NCI-H69 (cell line): ENCODE data around the gene SMIM10.
"Not testable (repeated sequence)": the region's sequence is repeated elsewhere in the genome, so short reads cannot be mapped to it uniquely, and the experiment has no call there.

ENCODE experiments used
- DNase-seq: peaks from one replicate; lab custom pipeline; 2025; lab: John Stamatoyannopoulos, UW

The SMIM10 gene

GRCh38 chrX:134990801-134991481 is at the start of gene SMIM10:
Gene SMIM10, plus strand, starts transcription at chrX:134990991. Its CDS starts 105 bp downstream, at chrX:134991096.
- DNase-seq: peak; percentile 81

- DNase-seq: not testable (repeated sequence)
Measured at GRCh38 chrX:134946364-134946763, 44.4 kb upstream of the SMIM10 start.

GRCh38 chrX:134948333-134949241 is 42.2 kb upstream of the SMIM10 start:
- DNase-seq: peak; percentile 11

- no peak for DNase-seq
Measured at GRCh38 chrX:134949271-134949670, 41.5 kb upstream of the SMIM10 start.

- DNase-seq: no peak
Measured at GRCh38 chrX:134957836-134958235, 33.0 kb upstream of the SMIM10 start.

- DNase-seq: not testable (repeated sequence)
Measured at GRCh38 chrX:134960366-134960765, 30.4 kb upstream of the SMIM10 start.

GRCh38 chrX:134963041-134963440 is 27.8 kb upstream of the SMIM10 start:
- peak; percentile 47 for DNase-seq

GRCh38 chrX:134969726-134970125 is 21.1 kb upstream of the SMIM10 start:
- DNase-seq: no peak

- DNase-seq: no peak
Measured at GRCh38 chrX:134971926-134972325, 18.9 kb upstream of the SMIM10 start.

- DNase-seq: no peak
Measured at GRCh38 chrX:134975516-134975915, 15.3 kb upstream of the SMIM10 start.

- no peak for DNase-seq
Measured at GRCh38 chrX:134981910-134982309, 8.9 kb upstream of the SMIM10 start.

GRCh38 chrX:134982748-134983147 is 8.0 kb upstream of the SMIM10 start:
- DNase-seq: no peak

GRCh38 chrX:134985479-134985878 is 5.3 kb upstream of the SMIM10 start:
- no peak for DNase-seq

GRCh38 chrX:134990475-134990800 is 353 bp upstream of the SMIM10 start:
- no peak for DNase-seq

GRCh38 chrX:134997646-134998045 is 6.9 kb downstream of the SMIM10 start:
- no peak for DNase-seq

- DNase-seq: no peak
Measured at GRCh38 chrX:134998246-134998645, 7.5 kb downstream of the SMIM10 start.

GRCh38 chrX:134999469-134999868 is 8.7 kb downstream of the SMIM10 start:
- DNase-seq: peak; percentile 70

GRCh38 chrX:135000516-135000915 is 9.7 kb downstream of the SMIM10 start:
- no peak for DNase-seq

- peak; percentile 94 for DNase-seq
Measured at GRCh38 chrX:135003876-135004623, 13.3 kb downstream of the SMIM10 start.

GRCh38 chrX:135006187-135006586 is 15.4 kb downstream of the SMIM10 start:
- DNase-seq: no peak

GRCh38 chrX:135009057-135009610 is 18.3 kb downstream of the SMIM10 start:
- no peak for DNase-seq

GRCh38 chrX:135009838-135010237 is 19.0 kb downstream of the SMIM10 start:
- DNase-seq: no peak
